Medulla oblongata (tissue), 1 donor: ENCODE results near the gene NUBP2.
"Not testable (repeated sequence)": the region's sequence is repeated elsewhere in the genome, so short reads cannot be mapped to it uniquely, and the experiment has no call there.

Experiments
- DNase-seq: peaks from one replicate; pipeline ENCODE4 v3.0.0-alpha.2; 2015; ENCODE audit errors: extremely low spot score

NUBP2 gene

GRCh38 chr16:1786242-1787055 lies 3.7 kb downstream of the NUBP2 start:
- no peak for DNase-seq

DNA sequence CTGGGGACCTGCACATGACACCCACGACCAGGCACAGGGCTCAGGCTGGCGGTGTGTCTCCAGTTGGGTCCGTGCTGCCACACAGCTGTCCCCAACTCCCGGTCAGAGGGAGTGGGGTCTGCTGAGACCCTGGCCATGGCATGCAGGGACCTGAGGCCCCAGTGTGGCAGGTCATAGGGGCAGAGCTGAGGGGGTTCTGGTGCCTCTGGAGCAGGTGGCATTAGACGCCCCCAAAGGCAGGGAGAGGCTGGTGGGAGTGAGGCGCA lies 4.2 kb downstream of the NUBP2 start:
- DNase-seq, result no peak

DNA sequence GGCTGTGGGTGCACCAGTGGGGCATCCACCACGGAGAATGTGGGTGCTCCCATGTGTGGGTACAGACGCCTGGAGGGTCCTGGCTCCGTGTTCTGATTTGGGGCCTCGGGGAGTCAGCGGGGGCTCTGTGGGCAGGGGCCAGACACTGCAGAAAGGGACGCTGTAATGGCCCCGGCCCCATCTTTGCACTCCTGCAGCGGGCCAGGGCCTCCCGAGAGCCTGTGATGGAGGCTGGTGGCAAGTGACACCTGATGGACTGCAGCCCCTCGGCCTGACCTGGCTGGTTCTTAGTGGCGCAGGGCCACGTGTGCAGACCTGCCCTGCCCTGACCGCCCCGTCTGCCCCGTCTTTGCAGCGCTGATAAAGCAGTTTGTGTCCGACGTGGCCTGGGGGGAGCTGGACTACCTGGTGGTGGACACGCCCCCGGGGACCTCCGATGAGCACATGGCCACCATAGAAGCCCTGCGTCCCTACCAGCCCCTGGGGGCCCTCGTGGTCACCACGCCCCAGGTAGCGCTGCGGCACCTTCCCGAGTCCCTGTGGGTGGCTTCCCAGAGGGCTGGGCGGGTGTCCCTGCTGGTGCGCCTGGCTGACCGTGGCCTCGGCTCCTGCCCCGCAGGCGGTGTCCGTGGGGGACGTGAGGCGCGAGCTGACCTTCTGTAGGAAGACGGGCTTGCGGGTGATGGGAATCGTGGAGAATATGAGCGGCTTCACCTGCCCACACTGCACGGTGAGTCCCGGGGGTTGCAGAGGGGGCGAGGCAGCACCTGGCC lies 4.7 kb downstream of the NUBP2 start:
- no peak for DNase-seq

GRCh38 chr16:1788095-1788707 lies 5.4 kb downstream of the NUBP2 start:
- no peak for DNase-seq

- DNase-seq, result no peak
These were observed 5.9 kb downstream of the NUBP2 start for GRCh38 chr16:1788708-1789100.

DNA sequence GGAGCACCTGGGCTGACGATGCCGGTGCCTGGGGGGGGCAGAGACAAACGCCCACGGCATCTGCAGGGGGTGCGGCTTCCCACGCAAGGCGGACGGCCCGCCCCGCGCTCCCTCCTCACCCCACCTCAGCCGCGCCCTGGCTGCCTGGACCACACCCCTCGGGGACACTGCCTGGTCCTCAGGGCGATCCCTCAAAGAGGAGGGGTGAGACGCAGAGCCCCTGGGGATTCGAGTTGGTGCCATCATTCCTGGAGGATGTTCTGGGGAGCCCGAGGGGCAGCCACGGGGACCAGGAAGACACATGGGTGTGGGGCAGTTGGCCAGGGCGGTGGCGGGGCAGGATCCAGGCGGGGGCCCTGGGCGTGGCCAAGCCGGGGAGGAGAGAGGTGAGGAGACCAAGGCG lies 6.9 kb downstream of the NUBP2 start:
- DNase-seq, result no peak

DNA sequence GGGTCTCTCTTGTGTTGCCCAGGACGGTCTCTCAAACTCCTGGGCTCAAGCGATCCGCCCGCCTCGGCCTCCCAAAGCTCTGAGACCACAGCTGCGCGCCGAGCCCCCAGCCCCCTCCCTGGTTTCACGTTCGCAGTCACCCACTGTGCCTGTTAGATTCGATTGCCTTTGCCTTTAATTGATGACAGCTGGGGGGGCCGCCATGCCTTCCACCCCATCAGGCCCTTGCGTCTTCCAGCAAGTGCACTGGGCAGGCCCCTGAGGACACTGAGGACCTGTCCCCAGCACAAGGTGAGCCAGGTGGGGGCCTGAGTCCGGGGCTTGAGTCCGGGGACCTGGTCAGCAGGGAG lies 7.5 kb downstream of the NUBP2 start:
- DNase-seq, result no peak

DNA sequence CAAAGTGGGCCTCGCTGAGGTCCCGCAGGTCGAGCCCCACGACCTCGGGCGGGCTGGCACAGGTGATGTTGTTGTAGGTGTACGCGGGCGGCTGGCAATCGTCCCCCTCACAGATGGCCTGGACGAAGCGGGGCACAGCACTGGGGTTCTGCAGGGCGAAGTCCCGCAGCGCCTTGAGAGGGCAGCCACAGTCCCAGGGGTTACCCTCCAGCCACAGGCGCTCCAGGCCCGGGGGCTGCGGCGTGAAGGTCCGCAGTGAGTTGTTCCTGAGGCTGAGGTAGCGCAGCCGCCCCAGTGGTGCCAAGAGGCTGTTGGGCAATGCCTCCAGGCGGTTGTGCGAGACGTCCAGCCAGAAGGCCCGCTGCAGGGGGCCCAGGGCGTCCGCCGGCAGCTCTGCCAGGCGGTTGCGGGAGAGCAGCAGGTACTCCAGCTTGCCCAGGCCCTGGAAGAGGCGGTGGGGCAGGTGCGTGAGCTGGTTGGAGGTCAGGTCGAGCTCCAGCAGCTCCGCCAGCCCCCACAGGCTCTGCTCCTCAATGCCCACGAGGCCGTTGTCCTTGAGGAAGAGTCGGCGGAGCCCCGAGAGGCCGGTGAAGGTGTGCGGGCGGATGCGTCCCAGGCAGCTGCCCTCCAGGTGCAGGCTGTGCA lies 8.0 kb downstream of the NUBP2 start:
- DNase-seq, result no peak

GRCh38 chr16:1791256-1791942 lies 8.6 kb downstream of the NUBP2 start:
- DNase-seq, result no peak

DNA sequence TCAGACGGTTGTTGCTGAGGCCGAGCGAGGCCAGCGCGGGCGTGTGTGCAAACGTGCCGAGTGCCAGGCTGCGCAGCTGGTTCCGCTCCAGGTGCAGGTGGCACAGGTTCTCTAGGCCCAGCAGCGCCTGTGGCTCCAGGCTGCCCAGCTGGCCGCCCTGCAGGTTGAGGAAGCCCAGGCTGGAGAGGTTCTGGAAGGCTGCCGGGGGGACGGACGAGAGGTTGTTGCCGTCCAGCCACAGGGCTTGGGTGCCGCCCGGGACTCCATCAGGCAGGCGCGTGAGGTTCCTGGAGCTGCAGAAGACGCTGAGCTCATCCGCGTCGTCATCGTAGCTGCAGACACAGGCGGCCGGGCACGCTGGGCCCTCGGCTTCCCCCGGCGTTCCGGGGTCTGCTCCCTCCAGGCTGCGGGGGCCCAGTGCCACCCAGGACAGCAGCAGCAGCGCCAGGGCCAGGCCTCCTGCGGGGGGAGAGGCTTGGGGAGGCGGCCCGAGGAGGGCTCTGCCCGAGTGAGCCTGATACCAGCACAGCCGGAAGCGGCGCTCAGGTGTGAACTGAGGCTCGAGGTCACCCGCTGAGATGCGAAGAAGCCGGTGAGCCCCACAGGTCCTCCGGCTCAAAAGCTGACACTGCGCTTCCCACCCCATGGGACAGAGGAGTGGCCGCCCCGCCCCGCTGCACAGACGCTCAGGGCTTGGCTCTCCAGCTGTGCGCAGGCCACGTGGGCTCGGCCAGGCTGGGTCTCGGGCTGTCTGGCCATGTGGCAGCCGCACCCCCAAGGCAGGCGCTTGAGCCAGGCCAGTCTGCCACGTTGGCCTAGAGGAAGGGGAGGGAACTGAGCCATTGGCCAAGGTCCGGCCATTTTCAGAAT lies 9.4 kb downstream of the NUBP2 start:
- no peak for DNase-seq

DNA sequence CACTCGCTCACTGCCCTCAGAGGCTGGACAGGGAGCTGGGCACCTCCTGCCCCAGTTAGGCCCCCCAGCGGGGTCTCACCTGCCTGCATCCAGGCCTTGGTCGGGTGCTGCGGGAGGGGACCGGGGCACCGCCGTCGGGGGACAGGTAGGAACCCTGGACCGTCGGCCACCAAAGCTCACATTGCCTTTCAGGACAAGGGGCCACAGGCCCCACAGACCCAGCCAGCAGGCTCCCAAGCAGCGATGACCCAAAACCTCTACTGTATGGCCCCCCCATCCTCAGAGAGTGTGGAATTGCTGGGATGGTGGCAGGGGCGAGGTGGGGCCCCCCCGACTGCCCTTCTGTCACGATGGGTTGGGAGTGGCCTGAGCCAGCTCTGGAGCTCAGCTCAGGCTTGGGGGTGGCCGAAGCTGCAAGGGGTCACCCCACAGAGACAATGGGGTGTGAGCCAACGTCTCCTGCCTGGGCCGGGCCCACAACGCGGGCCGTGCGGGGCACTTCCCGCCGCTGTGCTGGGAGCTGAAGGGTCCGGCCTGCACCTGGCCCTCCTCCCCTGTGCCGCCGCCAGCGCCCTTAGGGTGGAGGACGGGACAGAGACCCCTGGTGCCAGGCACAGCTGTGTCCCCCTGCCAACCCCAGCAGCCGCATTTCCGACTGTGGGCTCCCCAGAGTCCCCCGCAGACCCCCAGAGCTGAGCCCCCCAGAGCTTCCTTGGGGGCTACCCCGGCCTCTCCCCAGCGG lies 10.2 kb downstream of the NUBP2 start:
- no peak for DNase-seq

GRCh38 chr16:1793578-1794220 lies 10.9 kb downstream of the NUBP2 start, which contains the start of gene IGFALS:
Gene IGFALS (minus strand): TSS chr16:1793705. CDS start chr16:1793652, 53 bp downstream.
- no peak for DNase-seq

- DNase-seq, result no peak
These were observed 11.6 kb downstream of the NUBP2 start for GRCh38 chr16:1794221-1794871.

GRCh38 chr16:1794908-1795666 lies 12.3 kb downstream of the NUBP2 start:
- DNase-seq, result no peak

DNA sequence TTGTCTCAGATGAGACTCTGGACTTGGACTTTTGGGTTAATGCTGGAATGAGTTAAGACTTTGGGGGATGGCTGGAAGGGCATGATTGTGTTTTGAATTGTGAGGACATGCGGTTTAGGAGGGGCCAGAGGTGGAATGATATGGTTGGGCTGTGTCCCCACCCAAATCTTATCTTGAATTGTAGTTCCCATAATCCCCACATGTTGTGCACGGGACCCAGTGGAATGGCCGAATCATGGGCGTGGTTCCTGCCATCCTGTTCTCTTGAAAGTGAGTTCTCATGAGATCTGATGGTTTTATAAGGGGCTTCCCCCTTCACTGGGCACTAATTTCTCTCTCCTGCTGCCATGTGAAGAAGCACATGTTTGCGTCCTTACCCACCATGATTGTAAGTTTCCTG lies 16.5 kb downstream of the NUBP2 start:
- DNase-seq, result not testable (repeated sequence)

- DNase-seq, result no peak
These were observed 17.9 kb downstream of the NUBP2 start for GRCh38 chr16:1800701-1801100.

DNA sequence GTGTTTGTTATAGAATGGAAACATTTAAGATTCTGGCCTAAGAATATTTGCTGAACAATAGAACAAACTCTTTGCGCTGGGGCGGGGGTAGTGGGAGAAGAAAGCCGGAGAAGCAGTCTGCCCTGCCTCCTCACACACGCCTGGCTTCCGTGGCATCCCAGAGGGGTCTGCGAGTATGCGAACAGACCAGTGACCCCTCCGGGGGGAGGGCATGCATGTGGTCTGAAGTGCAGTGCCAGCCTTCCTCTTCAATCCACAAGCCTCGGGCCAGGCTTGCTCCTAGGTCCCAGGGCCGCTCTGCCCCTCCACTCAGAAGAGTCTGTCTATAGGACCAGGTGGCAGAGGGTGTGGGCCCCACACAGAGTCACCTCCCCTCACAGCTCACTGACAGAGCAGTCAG lies 24.9 kb downstream of the NUBP2 start:
- no peak for DNase-seq

- no peak for DNase-seq
These were observed 25.9 kb downstream of the NUBP2 start for GRCh38 chr16:1808691-1809090.
